HEK293 (cell line): ENCODE results near the gene KANK3.

Experiments
- CTCF ChIA-PET: fragments of 350-600 bp; formaldehyde crosslinking; extraction: SDS; loops from one replicate; lab custom pipeline; 2021; ENCODE audit warnings: antibody characterized with exemption; lab: Yijun Ruan, JAX
- POLR2A ChIA-PET: fragments of 300-600 bp; formaldehyde crosslinking; extraction: SDS; loops from one replicate; lab custom pipeline; 2020; ENCODE audit warnings: antibody characterized with exemption, inconsistent platforms; lab: Yijun Ruan, JAX
- H3K27ac ChIP-seq: fragments of 200-500 bp; sonication (Bioruptor generic); 2 replicates; pipeline ENCODE4 v1.5.1; 2014; ENCODE audit warnings: low read depth, low read length, control low read depth, inconsistent platforms; ENCODE audit errors: extremely low read depth
- H3K36me3 ChIP-seq, 2 experiments: fragments of 200-500 bp in 1 of 2; sonication (Bioruptor generic) in 1 of 2; 1 replicate in 1 of 2; 2 replicates in 1 of 2; pipeline ENCODE4 v1.5.1; 2014 to 2017; ENCODE audit warnings: inconsistent platforms in 2 of 2, low read length in 2 of 2; ENCODE audit not compliant: control insufficient read depth in 2 of 2, insufficient read depth in 1 of 2
- H3K4me1 ChIP-seq: fragments of 200-500 bp; sonication (Bioruptor generic); 2 replicates; pipeline ENCODE4 v1.5.1; 2014; ENCODE audit warnings: mild to moderate bottlenecking, low read length, inconsistent platforms; ENCODE audit not compliant: control insufficient read depth, insufficient read depth
- H3K4me3 ChIP-seq: 2 replicates; pipeline ENCODE4 v1.5.1; 2011; ENCODE audit warnings: low read depth, mild to moderate bottlenecking, control low read depth, low read length, moderate library complexity
- H3K9me3 ChIP-seq: fragments of 200-500 bp; sonication (Bioruptor generic); 2 replicates; pipeline ENCODE4 v1.5.1; 2014; ENCODE audit warnings: low read depth, low read length, inconsistent platforms; ENCODE audit not compliant: control insufficient read depth, insufficient read depth
- EGR2 ChIP-seq: fragments of 450-650 bp; formaldehyde crosslinking; IDR thresholded peaks from 2 replicates; pipeline ENCODE4 v1.5.1; 2016; ENCODE audit warnings: low read depth, missing biosample characterization, missing genetic modification characterization
- FEZF1 ChIP-seq: fragments of 450-650 bp; formaldehyde crosslinking; IDR thresholded peaks from 2 replicates; pipeline ENCODE4 v1.5.1; 2016; ENCODE audit warnings: missing biosample characterization, missing genetic modification characterization
- GLI2 ChIP-seq: fragments of 450-650 bp; formaldehyde crosslinking; IDR thresholded peaks from 2 replicates; pipeline ENCODE4; 2017; ENCODE audit warnings: missing biosample characterization, missing genetic modification characterization, low read depth, borderline replicate concordance
- OSR2 ChIP-seq: fragments of 450-650 bp; formaldehyde crosslinking; IDR thresholded peaks from 2 replicates; pipeline ENCODE4 v1.5.1; 2016; ENCODE audit warnings: missing biosample characterization, missing genetic modification characterization
- PRDM4 ChIP-seq: fragments of 450-650 bp; formaldehyde crosslinking; IDR thresholded peaks from 2 replicates; pipeline ENCODE4 v1.5.1; 2017; ENCODE audit warnings: missing biosample characterization, missing genetic modification characterization
- REST ChIP-seq: fragments of 450-650 bp; formaldehyde crosslinking; IDR thresholded peaks from 2 replicates; pipeline ENCODE4 v1.5.1; 2016; ENCODE audit warnings: missing biosample characterization, missing genetic modification characterization
- TCF7L2 ChIP-seq: IDR thresholded peaks from 2 replicates; pipeline ENCODE4 v1.6.1; 2011; ENCODE audit warnings: low read depth, mild to moderate bottlenecking, inconsistent platforms, low read length, moderate library complexity, borderline replicate concordance
- ZBTB1 ChIP-seq: fragments of 450-650 bp; formaldehyde crosslinking; IDR thresholded peaks from 2 replicates; pipeline ENCODE4 v1.5.1; 2016; ENCODE audit warnings: missing biosample characterization, missing genetic modification characterization
- ZFHX2 ChIP-seq: fragments of 450-650 bp; formaldehyde crosslinking; conservative IDR thresholded peaks from 2 replicates; pipeline ENCODE4 v1.5.1; 2016; ENCODE audit warnings: missing biosample characterization, missing genetic modification characterization
- ZIC2 ChIP-seq: fragments of 450-650 bp; formaldehyde crosslinking; IDR thresholded peaks from 2 replicates; pipeline ENCODE4 v1.5.1; 2016; ENCODE audit warnings: missing biosample characterization, missing genetic modification characterization
- ZNF155 ChIP-seq: fragments of 450-650 bp; formaldehyde crosslinking; IDR thresholded peaks from 2 replicates; pipeline ENCODE4 v1.5.1; 2016; ENCODE audit warnings: missing biosample characterization, missing genetic modification characterization
- ZNF248 ChIP-seq: fragments of 450-650 bp; formaldehyde crosslinking; IDR thresholded peaks from 2 replicates; pipeline ENCODE4 v1.5.1; 2017; ENCODE audit warnings: missing biosample characterization, missing genetic modification characterization
- ZNF433 ChIP-seq: fragments of 450-650 bp; formaldehyde crosslinking; IDR thresholded peaks from 2 replicates; pipeline ENCODE4 v1.5.1; 2016; ENCODE audit warnings: missing biosample characterization, missing genetic modification characterization, low read depth
- ZNF48 ChIP-seq: fragments of 450-650 bp; formaldehyde crosslinking; IDR thresholded peaks from 2 replicates; pipeline ENCODE4 v1.5.1; 2016; ENCODE audit warnings: missing biosample characterization, missing genetic modification characterization
- ZNF585B ChIP-seq: fragments of 450-650 bp; formaldehyde crosslinking; IDR thresholded peaks from 2 replicates; pipeline ENCODE4 v1.5.1; 2016; ENCODE audit warnings: missing biosample characterization, missing genetic modification characterization
- ZNF677 ChIP-seq: fragments of 450-650 bp; IDR thresholded peaks from 2 replicates; pipeline ENCODE4 v1.5.0; 2018; ENCODE audit warnings: missing biosample characterization, mild to moderate bottlenecking, missing genetic modification characterization, moderate library complexity
- ZNF704 ChIP-seq: fragments of 450-650 bp; formaldehyde crosslinking; IDR thresholded peaks from 2 replicates; pipeline ENCODE4 v1.5.1; 2016; ENCODE audit warnings: missing biosample characterization, missing genetic modification characterization
- ZSCAN23 ChIP-seq: fragments of 450-650 bp; formaldehyde crosslinking; IDR thresholded peaks from 2 replicates; pipeline ENCODE4 v1.5.1; 2016; ENCODE audit warnings: missing biosample characterization, missing genetic modification characterization
- TF ChIP-seq, protein P1 (sequence below): fragments of 450-650 bp; formaldehyde crosslinking; IDR thresholded peaks from 2 replicates; pipeline ENCODE4 v1.5.1; 2016; ENCODE audit warnings: missing biosample characterization, missing genetic modification characterization
- TF ChIP-seq, protein P2 (sequence below): fragments of 450-650 bp; IDR thresholded peaks from 2 replicates; pipeline ENCODE4 v1.5.1; 2018; ENCODE audit warnings: missing biosample characterization, missing genetic modification characterization

The KANK3 gene

DNA sequence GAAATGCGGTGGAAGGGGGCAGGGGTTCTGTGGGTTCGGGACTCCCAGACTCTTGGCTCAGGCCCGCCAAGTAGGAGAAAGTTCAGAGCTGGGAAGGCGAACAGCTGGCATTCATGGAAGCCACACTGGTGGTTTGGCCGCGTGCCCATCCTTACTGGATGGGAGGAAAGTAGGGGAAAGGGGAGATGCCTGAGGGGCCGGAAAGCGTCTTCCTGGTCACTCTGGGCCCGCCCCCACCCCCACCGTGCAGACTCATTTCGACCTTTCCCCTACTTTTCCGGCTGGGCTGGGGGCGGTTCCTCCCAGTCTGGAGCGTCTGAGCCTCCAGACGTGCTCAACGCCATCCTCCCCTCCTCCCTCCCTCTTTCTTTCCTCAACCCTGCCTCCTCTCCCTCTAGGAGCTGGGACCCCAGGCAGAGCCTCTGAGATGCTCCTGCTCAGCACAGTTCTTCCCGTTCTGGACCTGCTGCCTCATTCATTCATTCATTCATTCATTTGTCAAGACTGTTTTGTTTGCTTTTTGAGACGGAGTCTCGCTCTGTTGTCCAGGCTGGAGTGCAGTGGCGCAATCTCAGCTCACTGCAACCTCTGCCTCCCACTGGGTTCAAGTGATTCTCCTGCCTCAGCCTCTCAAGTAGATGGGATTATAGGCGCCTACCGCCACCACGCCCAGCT lies 24.4 kb upstream of the KANK3 start (continued):
- TF ChIP-seq ZNF585B (tag by site-specific recombination) = no peak
- no peak for TF ChIP-seq ZNF677 (tag by site-specific recombination)
- TF ChIP-seq GLI2 (tag by site-specific recombination) = no peak
- TF ChIP-seq ZNF48 (tag by site-specific recombination) = no peak
- TF ChIP-seq, protein P1, sequence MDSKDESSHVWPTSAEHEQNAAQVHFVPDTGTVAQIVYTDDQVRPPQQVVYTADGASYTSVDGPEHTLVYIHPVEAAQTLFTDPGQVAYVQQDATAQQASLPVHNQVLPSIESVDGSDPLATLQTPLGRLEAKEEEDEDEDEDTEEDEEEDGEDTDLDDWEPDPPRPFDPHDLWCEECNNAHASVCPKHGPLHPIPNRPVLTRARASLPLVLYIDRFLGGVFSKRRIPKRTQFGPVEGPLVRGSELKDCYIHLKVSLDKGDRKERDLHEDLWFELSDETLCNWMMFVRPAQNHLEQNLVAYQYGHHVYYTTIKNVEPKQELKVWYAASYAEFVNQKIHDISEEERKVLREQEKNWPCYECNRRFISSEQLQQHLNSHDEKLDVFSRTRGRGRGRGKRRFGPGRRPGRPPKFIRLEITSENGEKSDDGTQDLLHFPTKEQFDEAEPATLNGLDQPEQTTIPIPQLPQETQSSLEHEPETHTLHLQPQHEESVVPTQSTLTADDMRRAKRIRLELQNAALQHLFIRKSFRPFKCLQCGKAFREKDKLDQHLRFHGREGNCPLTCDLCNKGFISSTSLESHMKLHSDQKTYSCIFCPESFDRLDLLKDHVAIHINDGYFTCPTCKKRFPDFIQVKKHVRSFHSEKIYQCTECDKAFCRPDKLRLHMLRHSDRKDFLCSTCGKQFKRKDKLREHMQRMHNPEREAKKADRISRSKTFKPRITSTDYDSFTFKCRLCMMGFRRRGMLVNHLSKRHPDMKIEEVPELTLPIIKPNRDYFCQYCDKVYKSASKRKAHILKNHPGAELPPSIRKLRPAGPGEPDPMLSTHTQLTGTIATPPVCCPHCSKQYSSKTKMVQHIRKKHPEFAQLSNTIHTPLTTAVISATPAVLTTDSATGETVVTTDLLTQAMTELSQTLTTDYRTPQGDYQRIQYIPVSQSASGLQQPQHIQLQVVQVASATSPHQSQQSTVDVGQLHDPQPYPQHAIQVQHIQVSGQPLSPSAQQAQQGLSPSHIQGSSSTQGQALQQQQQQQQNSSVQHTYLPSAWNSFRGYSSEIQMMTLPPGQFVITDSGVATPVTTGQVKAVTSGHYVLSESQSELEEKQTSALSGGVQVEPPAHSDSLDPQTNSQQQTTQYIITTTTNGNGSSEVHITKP (tag by site-specific recombination) = peak; percentile 97
- no peak for TF ChIP-seq ZNF155 (tag by site-specific recombination)
- TF ChIP-seq ZIC2 (tag by site-specific recombination) = peak; percentile 66
- TF ChIP-seq OSR2 (tag by site-specific recombination) = peak; percentile 70
- TF ChIP-seq TCF7L2 = no peak

GRCh38 chr19:8366961-8367326 lies 23.9 kb upstream of the KANK3 start:
- TF ChIP-seq EGR2 (tag by site-specific recombination) = peak; percentile 70
- TF ChIP-seq REST (tag by site-specific recombination) = no peak
- peak; percentile 83 for TF ChIP-seq ZFHX2 (tag by site-specific recombination)
- TF ChIP-seq ZSCAN23 (tag by site-specific recombination) = 0 out of 2 replicates have a peak, but pooled peaks have one; percentile 4
- TF ChIP-seq, all 188 proteins: peak for 3
- Histone ChIP-seq H3K36me3 (no peaks in the 10 kb centered on the region), H3K9me3 (no peaks in the 10 kb centered on the region), H3K4me1 (peaks cover 23% of the 10 kb centered on the region), H3K27ac (no peak overlapping the region), H3K4me3 (peak overlapping the region; percentile 28)
- POLR2A ChIA-PET = interaction anchor here (0.6 to 1.7 kb wide), 6 partner anchors 13 to 159 kb away, joined by 3 to 10 read pairs (median 4); partner anchors contain the start of gene RAB11B
- CTCF ChIA-PET = interaction anchor here (0.9 to 3.6 kb wide), 2 partner anchors 13 to 139 kb away, joined by 5 to 35 read pairs; no protein-coding TSS in a partner anchor

DNA sequence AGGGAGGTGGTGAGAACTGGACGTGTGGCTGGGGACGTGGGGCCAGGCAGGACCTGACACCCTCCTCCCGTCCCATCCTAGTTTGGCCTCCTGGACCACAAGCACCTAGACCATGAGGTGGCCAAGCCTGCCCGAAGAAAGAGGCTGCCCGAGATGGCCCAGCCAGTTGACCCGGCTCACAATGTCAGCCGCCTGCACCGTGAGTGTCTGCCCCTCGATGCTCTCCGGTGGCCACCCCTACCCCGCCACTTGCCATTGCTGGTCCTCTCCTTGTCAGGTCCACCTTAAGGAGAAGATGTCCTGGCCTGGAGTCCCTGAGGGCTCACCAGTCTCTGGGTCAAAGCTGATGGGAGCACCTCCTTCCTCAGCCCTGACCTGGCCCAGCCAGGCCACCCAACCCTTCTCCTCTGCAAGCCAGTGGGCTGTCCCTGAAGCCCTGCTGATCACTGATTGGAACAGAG lies 23.1 kb upstream of the KANK3 start:
- POLR2A ChIA-PET = interaction anchor here (1.1 kb wide), 1 partner anchor 26 kb away, joined by 3 read pairs; no protein-coding TSS in a partner anchor
- Histone ChIP-seq H3K4me1 (peaks cover 26% of the 10 kb centered on the region), H3K36me3 (no peaks in the 10 kb centered on the region), H3K27ac (no peak overlapping the region), H3K4me3 (no peak overlapping the region), H3K9me3 (no peaks in the 10 kb centered on the region)
- CTCF ChIA-PET = interaction anchor here (0.9 to 3.6 kb wide), 2 partner anchors 12 to 140 kb away, joined by 5 to 35 read pairs; no protein-coding TSS in a partner anchor
- TF ChIP-seq ZNF248 (no peak), EGR2 (tag by site-specific recombination) (no peak), ZBTB1 (tag by site-specific recombination) (no peak), ZNF704 (no peak), ZNF433 (tag by site-specific recombination) (no peak), PRDM4 (tag by site-specific recombination) (no peak), FEZF1 (no peak)
- TF ChIP-seq, protein P2, sequence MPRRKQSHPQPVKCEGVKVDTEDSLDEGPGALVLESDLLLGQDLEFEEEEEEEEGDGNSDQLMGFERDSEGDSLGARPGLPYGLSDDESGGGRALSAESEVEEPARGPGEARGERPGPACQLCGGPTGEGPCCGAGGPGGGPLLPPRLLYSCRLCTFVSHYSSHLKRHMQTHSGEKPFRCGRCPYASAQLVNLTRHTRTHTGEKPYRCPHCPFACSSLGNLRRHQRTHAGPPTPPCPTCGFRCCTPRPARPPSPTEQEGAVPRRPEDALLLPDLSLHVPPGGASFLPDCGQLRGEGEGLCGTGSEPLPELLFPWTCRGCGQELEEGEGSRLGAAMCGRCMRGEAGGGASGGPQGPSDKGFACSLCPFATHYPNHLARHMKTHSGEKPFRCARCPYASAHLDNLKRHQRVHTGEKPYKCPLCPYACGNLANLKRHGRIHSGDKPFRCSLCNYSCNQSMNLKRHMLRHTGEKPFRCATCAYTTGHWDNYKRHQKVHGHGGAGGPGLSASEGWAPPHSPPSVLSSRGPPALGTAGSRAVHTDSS (tag by site-specific recombination) = no peak
